ENCODE results near the gene GBGT1. TPM values are rescaled to one million over a fixed set of nuclear protein-coding genes. Genes with fewer than 3 reads are reported as not detected.
A peak's percentile ranks its signal among the peaks of the same experiment; 100 is the strongest.

GBGT1 gene
- total RNA-seq, 3 donors from 2014 or later (not counting 1 experiment from before 2014, with no cell fraction given): 1.4 to 2.2 (median 1.7) TPM

- H3K27ac Mint-ChIP-seq: no peak overlapping the region
- peaks cover 8 to 15% of the 10 kb centered on the region in 2 donors for H3K4me1 Mint-ChIP-seq
- no peak for TF ChIP-seq CTCF (IDR thresholded peaks at IDR 0.05)
- no peaks in the 10 kb centered on the region for H3K9me3 Mint-ChIP-seq
- H3K27me3 ChIP-seq (ENCODE audit: control insufficient read depth, insufficient read depth, low read length): no peaks in the 10 kb centered on the region
- no peaks in the 10 kb centered on the region for H3K4me1 ChIP-seq (ENCODE audit: control insufficient read depth, insufficient read depth, low read length)
- no peak overlapping the region for H3K4me3 Mint-ChIP-seq
- ATAC-seq (no peak), DNase-seq (no peak)
- no peaks in the 10 kb centered on the region for H3K36me3 ChIP-seq (ENCODE audit: control insufficient read depth, insufficient read depth, low read length)
- WGBS (ENCODE audit: insufficient coverage): 83% methylated on average over 13 of the region's 13 CpGs
- H3K27me3 Mint-ChIP-seq (ENCODE audit: low read depth in 2 of 2): peaks cover 10 to 15% of the 10 kb centered on the region in 2 donors
- H3K4me3 ChIP-seq (ENCODE audit: low read length): no peak overlapping the region
- no peaks in the 10 kb centered on the region for H3K9me3 ChIP-seq (ENCODE audit: control insufficient read depth, insufficient read depth, low read length)
- H3K27ac ChIP-seq (ENCODE audit: low read length): no peak overlapping the region
- H3K36me3 Mint-ChIP-seq: no peaks in the 10 kb centered on the region
- intact Hi-C loops (cut with micrococcal nuclease): no loop called here
Measured at GRCh38 chr9:133201424-133202144, 37.9 kb upstream of the GBGT1 start.

GRCh38 chr9:133200631-133201030 lies 36.9 kb upstream of the GBGT1 start:
- H3K27me3 ChIP-seq (ENCODE audit: control insufficient read depth, insufficient read depth, low read length): no peaks in the 10 kb centered on the region
- no peak overlapping the region for H3K27ac ChIP-seq (ENCODE audit: low read length)
- H3K9me3 ChIP-seq (ENCODE audit: control insufficient read depth, insufficient read depth, low read length): no peaks in the 10 kb centered on the region
- Mint-ChIP-seq H3K27me3 (ENCODE audit: low read depth in 2 of 2) (peaks cover 10 to 15% of the 10 kb centered on the region in 2 donors), H3K9me3 (no peaks in the 10 kb centered on the region), H3K36me3 (no peaks in the 10 kb centered on the region), H3K4me1 (peaks cover 8 to 15% of the 10 kb centered on the region in 2 donors), H3K27ac (no peak overlapping the region), H3K4me3 (no peak overlapping the region)
- intact Hi-C loops (cut with micrococcal nuclease): no loop called here
- H3K4me1 ChIP-seq (ENCODE audit: control insufficient read depth, insufficient read depth, low read length): no peaks in the 10 kb centered on the region
- H3K4me3 ChIP-seq (ENCODE audit: low read length): no peak overlapping the region
- 94% methylated on average over 15 of the region's 17 CpGs for WGBS (ENCODE audit: insufficient coverage)
- H3K36me3 ChIP-seq (ENCODE audit: control insufficient read depth, insufficient read depth, low read length): no peaks in the 10 kb centered on the region
- no peak for TF ChIP-seq CTCF (IDR thresholded peaks at IDR 0.05)
- DNase-seq: no peak
- no peak for ATAC-seq

DNA sequence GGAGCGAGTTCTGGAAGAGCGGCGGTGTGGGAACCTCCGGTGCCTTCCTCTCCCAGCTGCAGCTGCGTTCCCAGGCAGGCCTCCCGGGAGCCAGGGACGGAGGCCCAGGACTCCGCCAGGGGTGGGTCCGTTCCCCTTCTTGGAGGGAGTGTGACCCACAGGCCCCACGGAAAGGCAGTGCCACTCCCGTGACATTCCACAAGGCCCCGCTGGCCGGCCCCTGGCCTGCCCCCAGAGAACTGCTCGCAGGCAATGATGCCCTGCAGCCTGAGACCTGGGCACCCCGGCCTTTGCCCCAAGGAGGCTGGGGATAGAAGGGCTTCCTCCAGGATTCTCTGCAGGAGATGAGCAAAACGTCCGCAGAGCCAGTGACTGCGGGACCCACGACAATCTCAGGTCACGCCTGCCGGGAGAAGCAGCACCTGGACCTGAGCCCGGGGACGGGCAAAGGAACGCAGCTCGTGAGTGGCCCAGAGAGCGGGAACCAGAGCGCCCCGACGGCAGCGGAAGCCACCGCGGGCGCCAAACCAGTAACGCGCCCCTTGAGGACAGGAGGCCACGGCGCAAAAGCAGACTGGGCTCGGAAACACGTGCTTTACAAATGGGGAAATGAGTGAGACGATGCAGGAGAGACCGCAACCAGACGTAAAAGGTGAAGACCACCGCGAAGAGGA lies 36.1 kb upstream of the GBGT1 start:
- H3K4me3 ChIP-seq (ENCODE audit: low read length): peak overlapping the region; percentile 27
- peak overlapping the region; percentile 81 for H3K4me3 Mint-ChIP-seq
- H3K27ac ChIP-seq (ENCODE audit: low read length): no peak overlapping the region
- H3K36me3 Mint-ChIP-seq: no peaks in the 10 kb centered on the region
- H3K4me1 ChIP-seq (ENCODE audit: control insufficient read depth, insufficient read depth, low read length): no peaks in the 10 kb centered on the region
- peaks cover 15 to 20% of the 10 kb centered on the region in 2 donors for H3K27me3 Mint-ChIP-seq (ENCODE audit: low read depth in 2 of 2)
- no peaks in the 10 kb centered on the region for H3K9me3 Mint-ChIP-seq
- H3K9me3 ChIP-seq (ENCODE audit: control insufficient read depth, insufficient read depth, low read length): no peaks in the 10 kb centered on the region
- H3K4me1 Mint-ChIP-seq: peaks cover 8 to 15% of the 10 kb centered on the region in 2 donors
- 37% methylated on average over 44 of the region's 44 CpGs for WGBS (ENCODE audit: insufficient coverage)
- intact Hi-C loops (cut with micrococcal nuclease): no loop called here
- TF ChIP-seq CTCF (IDR thresholded peaks at IDR 0.05): no peak
- peak; percentile 28 to 48 for DNase-seq
- H3K27me3 ChIP-seq (ENCODE audit: control insufficient read depth, insufficient read depth, low read length): peaks cover 3% of the 10 kb centered on the region
- ATAC-seq: peak; percentile 74 to 90 (median 82)
- H3K36me3 ChIP-seq (ENCODE audit: control insufficient read depth, insufficient read depth, low read length): no peaks in the 10 kb centered on the region
- H3K27ac Mint-ChIP-seq: peak overlapping the region in 1 of 2 donors; percentile 48

Data from natural killer cell (primary cell).